Measurements from ENCODE around the gene HIVEP3.

GRCh38 chr1:41662765-41663437 is 255.8 kb downstream of the HIVEP3 start:
- TF ChIP-seq POLR2A (IDR thresholded peaks at IDR 0.05) (no peak), CTCF (IDR thresholded peaks at IDR 0.05) (no peak)

All from tibial nerve (tissue), 3 donors.